Mesothelial cell of epicardium (in vitro differentiated cells): ENCODE measurements around the gene ARHGAP42. TPM values are rescaled to one million over a fixed set of nuclear protein-coding genes. Genes with fewer than 3 reads are reported as not detected.

Experiments
- DNase-seq, 2 experiments: peaks; one replicate each; pipeline ENCODE4 v3.0.0; 2021; ENCODE audit warnings: low spot score in 2 of 2; ENCODE audit not compliant: unreplicated experiment in 2 of 2
- H3K27ac Mint-ChIP-seq: 2 replicates; pipeline ENCODE4 v1.8.0; 2021; ENCODE audit warnings: mixed read lengths
- H3K27me3 Mint-ChIP-seq: 2 replicates; pipeline ENCODE4 v1.8.0; 2021; ENCODE audit warnings: low read depth, mixed read lengths
- H3K36me3 Mint-ChIP-seq: 2 replicates; pipeline ENCODE4 v1.8.0; 2021; ENCODE audit warnings: mixed read lengths
- H3K4me1 Mint-ChIP-seq: 2 replicates; pipeline ENCODE4 v1.8.0; 2021; ENCODE audit warnings: mixed read lengths
- H3K4me3 Mint-ChIP-seq: 2 replicates; pipeline ENCODE4 v1.8.0; 2021; ENCODE audit warnings: mild to moderate bottlenecking, moderate library complexity, mixed read lengths
- H3K9me3 Mint-ChIP-seq: 2 replicates; pipeline ENCODE4 v1.8.0; 2021; ENCODE audit warnings: mixed read lengths
- CTCF ChIP-seq: fragments of 200-600 bp; sonication (generic); IDR thresholded peaks from one replicate; pipeline ENCODE4 v1.5.0; 2021; ENCODE audit warnings: antibody characterized with exemption; ENCODE audit not compliant: unreplicated experiment
- total RNA-seq: library from RNA; stranded (reverse); gene quantifications from 3 replicates; pipeline ENCODE4 v1.2.1, GENCODE V29; 2021

Gene ARHGAP42
- total RNA-seq, 1 donor from 2014 or later, result 19.4 TPM

DNA sequence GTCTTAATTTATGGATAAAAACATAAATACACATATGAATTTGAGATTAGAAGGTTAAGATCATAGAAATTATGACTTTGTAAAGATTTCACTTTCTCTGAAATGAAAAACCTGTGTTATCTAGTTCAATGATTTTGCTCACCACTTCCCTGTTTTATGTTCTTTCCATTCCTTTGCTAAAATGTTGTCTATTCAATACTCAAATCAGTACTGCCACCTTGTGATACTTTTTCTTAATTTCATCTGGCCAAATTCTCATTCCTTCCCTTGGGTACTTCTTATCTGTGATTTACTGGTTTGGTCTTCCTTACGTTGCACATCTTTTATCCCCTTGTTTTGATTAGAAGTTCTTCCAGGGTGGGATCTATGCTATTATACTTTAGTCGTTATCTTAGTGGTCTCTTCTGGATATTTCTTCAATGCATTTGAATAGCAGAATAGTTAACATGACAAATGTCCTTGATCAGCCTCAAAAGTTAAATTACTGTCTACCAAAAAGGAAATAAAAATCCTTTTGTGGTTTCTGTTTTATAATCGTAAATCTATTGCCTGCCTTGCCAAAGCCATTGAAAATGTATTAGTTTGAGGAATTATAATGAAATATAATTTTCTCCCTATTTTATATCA, 245.5 kb downstream of the ARHGAP42 start:
- peaks cover 2% of the 10 kb centered on the region for H3K36me3 Mint-ChIP-seq

GRCh38 chr11:100936781-100937180, 249.7 kb downstream of the ARHGAP42 start:
- TF ChIP-seq CTCF, result no peak
- H3K27ac Mint-ChIP-seq, result no peak overlapping the region
- H3K4me1 Mint-ChIP-seq, result peaks cover 20% of the 10 kb centered on the region
- H3K27me3 Mint-ChIP-seq, result no peaks in the 10 kb centered on the region
- H3K4me3 Mint-ChIP-seq, result no peak overlapping the region
- peaks cover 8% of the 10 kb centered on the region for H3K36me3 Mint-ChIP-seq
- no peaks in the 10 kb centered on the region for H3K9me3 Mint-ChIP-seq
- DNase-seq, result no peak

More for the DNA sequence above, 245.5 kb downstream of the ARHGAP42 start:
- peaks cover 13% of the 10 kb centered on the region for H3K4me1 Mint-ChIP-seq
- no peaks in the 10 kb centered on the region for H3K9me3 Mint-ChIP-seq
- no peaks in the 10 kb centered on the region for H3K27me3 Mint-ChIP-seq
- no peak overlapping the region for H3K4me3 Mint-ChIP-seq
- DNase-seq, result no peak
- no peak overlapping the region for H3K27ac Mint-ChIP-seq
- no peak for TF ChIP-seq CTCF

DNA sequence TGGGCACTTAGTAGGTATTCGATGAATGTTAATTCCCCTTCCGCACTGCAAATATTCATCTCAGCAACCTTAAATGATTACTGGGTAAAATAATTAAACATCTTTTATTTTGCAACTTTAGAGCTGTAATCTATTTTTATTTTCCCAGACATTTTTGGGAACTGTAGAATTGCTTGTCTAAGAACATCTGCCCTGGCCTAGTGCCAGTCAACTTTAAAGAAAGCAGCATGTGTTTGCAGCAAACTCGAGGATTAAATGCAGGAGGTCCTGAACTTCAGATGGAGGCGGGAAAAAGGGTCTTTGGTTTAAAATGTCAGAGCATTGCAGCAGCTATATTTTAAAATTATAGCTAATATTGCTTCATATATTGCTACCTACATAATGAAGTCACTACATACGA, 252.5 kb downstream of the ARHGAP42 start:
- H3K4me3 Mint-ChIP-seq, result no peak overlapping the region
- DNase-seq, result no peak
- H3K9me3 Mint-ChIP-seq, result no peaks in the 10 kb centered on the region
- H3K27ac Mint-ChIP-seq, result no peak overlapping the region
- no peak for TF ChIP-seq CTCF
- peaks cover 8% of the 10 kb centered on the region for H3K36me3 Mint-ChIP-seq
- no peaks in the 10 kb centered on the region for H3K27me3 Mint-ChIP-seq
- H3K4me1 Mint-ChIP-seq, result peaks cover 28% of the 10 kb centered on the region

DNA sequence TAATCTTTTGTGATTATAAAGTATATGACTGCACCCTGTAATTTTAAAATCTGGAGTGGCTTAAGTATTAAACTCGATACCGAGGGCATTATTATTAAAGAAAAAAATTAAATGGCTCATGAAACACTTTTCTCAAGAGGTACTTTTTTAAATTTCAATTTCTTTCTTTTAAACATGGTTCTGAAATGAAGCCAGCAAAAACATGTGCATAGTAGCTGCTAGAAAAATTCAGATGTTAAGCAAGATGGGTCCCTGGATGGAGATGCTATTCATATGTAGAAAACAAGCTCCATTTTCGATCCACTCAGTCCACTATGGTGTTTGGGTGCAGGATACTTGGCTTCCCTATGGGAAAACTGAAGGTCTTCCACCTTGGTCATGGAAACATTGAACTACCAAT, 253.0 kb downstream of the ARHGAP42 start:
- Mint-ChIP-seq H3K27ac (no peak overlapping the region), H3K9me3 (peaks cover under 1% of the 10 kb centered on the region), H3K4me1 (peaks cover 28% of the 10 kb centered on the region), H3K27me3 (no peaks in the 10 kb centered on the region), H3K36me3 (peaks cover 8% of the 10 kb centered on the region), H3K4me3 (no peak overlapping the region)
- DNase-seq, result no peak
- TF ChIP-seq CTCF, result no peak

DNA sequence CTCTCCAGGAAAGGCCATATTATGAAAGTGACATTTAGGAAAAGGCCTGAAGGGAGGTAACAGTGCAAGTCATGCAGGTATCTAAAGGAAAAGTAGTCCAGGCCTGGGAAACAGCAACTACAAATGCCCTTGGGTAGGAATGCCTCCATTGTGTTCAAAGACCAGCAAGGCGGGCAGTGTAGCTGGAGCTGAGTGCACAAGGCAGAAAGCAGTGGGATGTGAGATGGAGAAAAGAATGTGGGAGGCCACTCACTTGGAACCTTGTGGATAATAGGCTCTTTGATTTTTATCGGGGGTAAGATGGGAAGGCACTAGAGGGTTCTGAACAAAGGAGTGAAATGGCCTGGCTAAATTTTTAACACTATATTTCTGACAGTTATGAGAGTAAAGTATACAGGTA, 253.9 kb downstream of the ARHGAP42 start:
- H3K27ac Mint-ChIP-seq, result no peak overlapping the region

More for the DNA sequence above, 253.9 kb downstream of the ARHGAP42 start:
- H3K9me3 Mint-ChIP-seq, result peaks cover 6% of the 10 kb centered on the region
- H3K36me3 Mint-ChIP-seq, result peaks cover 14% of the 10 kb centered on the region
- no peak for TF ChIP-seq CTCF
- DNase-seq, result no peak
- no peak overlapping the region for H3K4me3 Mint-ChIP-seq
- no peaks in the 10 kb centered on the region for H3K27me3 Mint-ChIP-seq
- peaks cover 28% of the 10 kb centered on the region for H3K4me1 Mint-ChIP-seq
